ENCODE measurements around the gene LECT2.

LECT2 gene

GRCh38 chr5:135942202-135942771, 12.5 kb downstream of the LECT2 start:
- H3K4me3 ChIP-seq = no peak overlapping the region
- no peaks in the 10 kb centered on the region for H3K9me3 ChIP-seq (ENCODE audit: low read depth, low read length)
- no peaks in the 10 kb centered on the region for H3K36me3 ChIP-seq (ENCODE audit: insufficient read depth, low read length)
- no peak for DNase-seq (ENCODE audit: low read depth, low spot score)
- H3K27ac ChIP-seq = no peak overlapping the region
- no peak overlapping the region for H3K9ac ChIP-seq (ENCODE audit: insufficient read length)
- TF ChIP-seq FOXP2 (optimal IDR thresholded peaks at IDR 0.05; ENCODE audit: control extremely low read depth, extremely low read length, insufficient read depth) (no peak), EZH2 (IDR thresholded peaks at IDR 0.05) (no peak), POLR2AphosphoS5 (IDR thresholded peaks at IDR 0.05; ENCODE audit: borderline replicate concordance, low read depth, low read length) (no peak)

GRCh38 chr5:135941711-135942110, 13.1 kb downstream of the LECT2 start:
- TF ChIP-seq FOXP2 (optimal IDR thresholded peaks at IDR 0.05; ENCODE audit: control extremely low read depth, extremely low read length, insufficient read depth) (no peak), EZH2 (IDR thresholded peaks at IDR 0.05) (no peak), POLR2AphosphoS5 (IDR thresholded peaks at IDR 0.05; ENCODE audit: borderline replicate concordance, low read depth, low read length) (no peak)
- Histone ChIP-seq H3K4me3 (no peak overlapping the region), H3K9ac (ENCODE audit: insufficient read length) (no peak overlapping the region), H3K36me3 (ENCODE audit: insufficient read depth, low read length) (no peaks in the 10 kb centered on the region), H3K27ac (no peak overlapping the region), H3K9me3 (ENCODE audit: low read depth, low read length) (no peaks in the 10 kb centered on the region)
- DNase-seq (ENCODE audit: low read depth, low spot score) = no peak

GRCh38 chr5:135937245-135937911, 17.4 kb downstream of the LECT2 start:
- Histone ChIP-seq H3K9me3 (ENCODE audit: low read depth, low read length) (no peaks in the 10 kb centered on the region), H3K27ac (no peak overlapping the region), H3K36me3 (ENCODE audit: insufficient read depth, low read length) (no peaks in the 10 kb centered on the region), H3K4me3 (no peak overlapping the region), H3K9ac (ENCODE audit: insufficient read length) (no peak overlapping the region)
- DNase-seq (ENCODE audit: low read depth, low spot score) = no peak
- TF ChIP-seq POLR2AphosphoS5 (IDR thresholded peaks at IDR 0.05; ENCODE audit: borderline replicate concordance, low read depth, low read length) (no peak), FOXP2 (optimal IDR thresholded peaks at IDR 0.05; ENCODE audit: control extremely low read depth, extremely low read length, insufficient read depth) (no peak), EZH2 (IDR thresholded peaks at IDR 0.05) (no peak)

GRCh38 chr5:135934939-135935338, 19.8 kb downstream of the LECT2 start:
- no peak overlapping the region for H3K27ac ChIP-seq
- H3K9me3 ChIP-seq (ENCODE audit: low read depth, low read length) = no peaks in the 10 kb centered on the region
- no peak overlapping the region for H3K9ac ChIP-seq (ENCODE audit: insufficient read length)
- H3K4me3 ChIP-seq = no peak overlapping the region
- H3K36me3 ChIP-seq (ENCODE audit: insufficient read depth, low read length) = no peaks in the 10 kb centered on the region
- TF ChIP-seq EZH2 (IDR thresholded peaks at IDR 0.05) = no peak
- TF ChIP-seq POLR2AphosphoS5 (IDR thresholded peaks at IDR 0.05; ENCODE audit: borderline replicate concordance, low read depth, low read length) = no peak
- no peak for TF ChIP-seq FOXP2 (optimal IDR thresholded peaks at IDR 0.05; ENCODE audit: control extremely low read depth, extremely low read length, insufficient read depth)
- DNase-seq (ENCODE audit: low read depth, low spot score) = no peak

GRCh38 chr5:135930949-135931295, 23.9 kb downstream of the LECT2 start:
- DNase-seq (ENCODE audit: low read depth, low spot score) = no peak
- no peak overlapping the region for H3K9ac ChIP-seq (ENCODE audit: insufficient read length)
- no peak overlapping the region for H3K4me3 ChIP-seq
- no peaks in the 10 kb centered on the region for H3K9me3 ChIP-seq (ENCODE audit: low read depth, low read length)
- H3K36me3 ChIP-seq (ENCODE audit: insufficient read depth, low read length) = no peaks in the 10 kb centered on the region
- TF ChIP-seq EZH2 (IDR thresholded peaks at IDR 0.05) (no peak), POLR2AphosphoS5 (IDR thresholded peaks at IDR 0.05; ENCODE audit: borderline replicate concordance, low read depth, low read length) (no peak), FOXP2 (optimal IDR thresholded peaks at IDR 0.05; ENCODE audit: control extremely low read depth, extremely low read length, insufficient read depth) (no peak)
- no peak overlapping the region for H3K27ac ChIP-seq

- H3K36me3 ChIP-seq (ENCODE audit: insufficient read depth, low read length) = no peaks in the 10 kb centered on the region
- no peak overlapping the region for H3K4me3 ChIP-seq
- DNase-seq (ENCODE audit: low read depth, low spot score) = no peak
- H3K9ac ChIP-seq (ENCODE audit: insufficient read length) = no peak overlapping the region
- no peak overlapping the region for H3K27ac ChIP-seq
- no peaks in the 10 kb centered on the region for H3K9me3 ChIP-seq (ENCODE audit: low read depth, low read length)
- TF ChIP-seq EZH2 (IDR thresholded peaks at IDR 0.05) = no peak
- no peak for TF ChIP-seq POLR2AphosphoS5 (IDR thresholded peaks at IDR 0.05; ENCODE audit: borderline replicate concordance, low read depth, low read length)
- TF ChIP-seq FOXP2 (optimal IDR thresholded peaks at IDR 0.05; ENCODE audit: control extremely low read depth, extremely low read length, insufficient read depth) = no peak
Measured at GRCh38 chr5:135930029-135930948, 24.5 kb downstream of the LECT2 start.

GRCh38 chr5:135921388-135921787, 33.4 kb downstream of the LECT2 start:
- no peaks in the 10 kb centered on the region for H3K9me3 ChIP-seq (ENCODE audit: low read depth, low read length)
- H3K9ac ChIP-seq (ENCODE audit: insufficient read length) = no peak overlapping the region
- no peak overlapping the region for H3K27ac ChIP-seq
- TF ChIP-seq EZH2 (IDR thresholded peaks at IDR 0.05) (no peak), POLR2AphosphoS5 (IDR thresholded peaks at IDR 0.05; ENCODE audit: borderline replicate concordance, low read depth, low read length) (no peak), FOXP2 (optimal IDR thresholded peaks at IDR 0.05; ENCODE audit: control extremely low read depth, extremely low read length, insufficient read depth) (no peak)
- H3K4me3 ChIP-seq = no peak overlapping the region
- DNase-seq (ENCODE audit: low read depth, low spot score) = no peak
- no peaks in the 10 kb centered on the region for H3K36me3 ChIP-seq (ENCODE audit: insufficient read depth, low read length)

GRCh38 chr5:135920199-135920598, 34.6 kb downstream of the LECT2 start:
- Histone ChIP-seq H3K9ac (ENCODE audit: insufficient read length) (no peak overlapping the region), H3K4me3 (no peak overlapping the region), H3K9me3 (ENCODE audit: low read depth, low read length) (no peaks in the 10 kb centered on the region), H3K36me3 (ENCODE audit: insufficient read depth, low read length) (no peaks in the 10 kb centered on the region), H3K27ac (no peak overlapping the region)
- TF ChIP-seq POLR2AphosphoS5 (IDR thresholded peaks at IDR 0.05; ENCODE audit: borderline replicate concordance, low read depth, low read length) = no peak
- no peak for TF ChIP-seq EZH2 (IDR thresholded peaks at IDR 0.05)
- TF ChIP-seq FOXP2 (optimal IDR thresholded peaks at IDR 0.05; ENCODE audit: control extremely low read depth, extremely low read length, insufficient read depth) = no peak
- no peak for DNase-seq (ENCODE audit: low read depth, low spot score)
